Astrocyte (in vitro differentiated cells and primary cell): ENCODE results near the gene SULT2B1.

ENCODE experiments used
- CTCF ChIP-seq: IDR thresholded peaks from 2 replicates; pipeline ENCODE4 v1.5.1; 2011; ENCODE audit warnings: low read depth, mild to moderate bottlenecking, inconsistent platforms, low read length, moderate library complexity; ENCODE audit not compliant: insufficient read depth
- EZH2 ChIP-seq: IDR thresholded peaks from 2 replicates; pipeline ENCODE4 v1.6.1; 2012; ENCODE audit warnings: mild to moderate bottlenecking, low read length, inconsistent platforms; ENCODE audit not compliant: insufficient read depth

- TF ChIP-seq CTCF, result peak; percentile 36
- no peak for TF ChIP-seq EZH2
Observed at GRCh38 chr19:48646001-48646721, 94.2 kb downstream of the SULT2B1 start, which contains the start of gene CA11.
